Neural crest cell (in vitro differentiated cells): Measurements from ENCODE around the gene PTPRM. TPM values are rescaled to one million over a fixed set of nuclear protein-coding genes. Genes with fewer than 3 reads are reported as not detected.

Experiments used
- DNase-seq: peaks from one replicate; pipeline ENCODE4 v3.0.0; 2021; ENCODE audit warnings: low read depth, mixed read lengths, low spot score
- H3K27ac Mint-ChIP-seq: one replicate; pipeline ENCODE4 v1.8.0; 2021; ENCODE audit warnings: mild to moderate bottlenecking, mixed read lengths; ENCODE audit not compliant: unreplicated experiment
- H3K27me3 Mint-ChIP-seq: 2 replicates; pipeline ENCODE4 v1.8.0; 2021; ENCODE audit warnings: low read depth, mild to moderate bottlenecking, mixed read lengths
- H3K36me3 Mint-ChIP-seq: 2 replicates; pipeline ENCODE4 v1.8.0; 2021; ENCODE audit warnings: low read depth, mild to moderate bottlenecking, mixed read lengths
- H3K4me1 Mint-ChIP-seq: 2 replicates; pipeline ENCODE4 v1.8.0; 2021; ENCODE audit warnings: mixed read lengths
- H3K4me3 Mint-ChIP-seq: one replicate; pipeline ENCODE4 v1.8.0; 2021; ENCODE audit warnings: mild to moderate bottlenecking, mixed read lengths
- H3K9me3 Mint-ChIP-seq: 2 replicates; pipeline ENCODE4 v1.8.0; 2021; ENCODE audit warnings: mixed read lengths
- total RNA-seq: library from RNA; stranded (reverse); gene quantifications from 2 replicates; pipeline ENCODE4 v1.2.1, GENCODE V29; 2021
- TF ChIP-seq, protein P1 (sequence below): fragments of 200-600 bp; sonication (generic); conservative IDR thresholded peaks from 2 replicates; pipeline ENCODE4 v1.5.0; 2021; ENCODE audit warnings: antibody characterized with exemption, mild to moderate bottlenecking

Gene PTPRM
- total RNA-seq, 1 donor from 2014 or later: 7.7 TPM

DNA sequence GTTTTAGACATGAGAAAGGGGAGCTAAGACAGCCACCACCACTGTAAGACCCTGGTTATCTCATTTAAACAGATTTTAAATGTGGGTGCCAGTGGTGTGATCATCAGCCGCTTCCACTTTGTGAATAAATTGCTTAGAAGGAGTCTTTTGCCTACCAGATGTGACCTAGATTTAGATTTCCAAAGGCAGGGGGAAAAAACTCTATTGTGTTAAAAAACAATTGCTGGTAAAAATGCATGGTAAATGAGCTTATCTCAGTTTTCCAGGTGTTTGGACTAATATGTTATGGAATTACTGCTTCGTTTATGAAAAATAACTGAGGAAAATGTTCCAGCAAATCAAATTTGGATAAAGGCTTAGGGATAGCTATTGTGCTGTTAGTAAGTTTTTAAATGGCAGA is 575.8 kb downstream of the PTPRM start:
- Mint-ChIP-seq H3K4me3 (no peak overlapping the region), H3K27me3 (no peaks in the 10 kb centered on the region), H3K27ac (no peak overlapping the region), H3K36me3 (peaks cover 12% of the 10 kb centered on the region), H3K9me3 (peaks cover 12% of the 10 kb centered on the region), H3K4me1 (no peaks in the 10 kb centered on the region)
- DNase-seq: no peak
- TF ChIP-seq, protein P1, sequence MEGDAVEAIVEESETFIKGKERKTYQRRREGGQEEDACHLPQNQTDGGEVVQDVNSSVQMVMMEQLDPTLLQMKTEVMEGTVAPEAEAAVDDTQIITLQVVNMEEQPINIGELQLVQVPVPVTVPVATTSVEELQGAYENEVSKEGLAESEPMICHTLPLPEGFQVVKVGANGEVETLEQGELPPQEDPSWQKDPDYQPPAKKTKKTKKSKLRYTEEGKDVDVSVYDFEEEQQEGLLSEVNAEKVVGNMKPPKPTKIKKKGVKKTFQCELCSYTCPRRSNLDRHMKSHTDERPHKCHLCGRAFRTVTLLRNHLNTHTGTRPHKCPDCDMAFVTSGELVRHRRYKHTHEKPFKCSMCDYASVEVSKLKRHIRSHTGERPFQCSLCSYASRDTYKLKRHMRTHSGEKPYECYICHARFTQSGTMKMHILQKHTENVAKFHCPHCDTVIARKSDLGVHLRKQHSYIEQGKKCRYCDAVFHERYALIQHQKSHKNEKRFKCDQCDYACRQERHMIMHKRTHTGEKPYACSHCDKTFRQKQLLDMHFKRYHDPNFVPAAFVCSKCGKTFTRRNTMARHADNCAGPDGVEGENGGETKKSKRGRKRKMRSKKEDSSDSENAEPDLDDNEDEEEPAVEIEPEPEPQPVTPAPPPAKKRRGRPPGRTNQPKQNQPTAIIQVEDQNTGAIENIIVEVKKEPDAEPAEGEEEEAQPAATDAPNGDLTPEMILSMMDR: no peak

DNA sequence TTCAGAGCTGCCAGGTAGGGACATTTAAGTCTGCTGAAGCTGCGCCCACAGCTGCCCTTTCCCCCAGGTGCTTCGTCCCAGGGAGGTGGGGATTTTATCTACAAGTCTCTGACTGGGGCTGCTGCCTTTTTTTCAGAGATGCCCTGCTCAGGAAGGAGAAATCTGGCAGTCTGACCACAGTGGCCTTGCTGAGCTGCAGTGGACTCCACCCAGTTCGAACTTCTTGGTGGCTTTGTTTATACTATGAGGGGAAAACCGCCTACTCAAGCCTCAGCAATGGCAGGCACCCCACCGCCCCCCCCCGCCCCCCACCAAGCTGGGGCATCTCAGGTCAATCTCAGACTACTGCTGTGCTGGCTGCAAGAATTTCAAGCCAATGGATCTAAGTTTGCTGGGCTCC is 584.1 kb downstream of the PTPRM start:
- Mint-ChIP-seq H3K4me3 (no peak overlapping the region), H3K27me3 (no peaks in the 10 kb centered on the region), H3K9me3 (peaks cover 7% of the 10 kb centered on the region), H3K4me1 (no peaks in the 10 kb centered on the region), H3K27ac (no peak overlapping the region), H3K36me3 (peaks cover 15% of the 10 kb centered on the region)
- no peak for DNase-seq
- TF ChIP-seq, protein P1: no peak

DNA sequence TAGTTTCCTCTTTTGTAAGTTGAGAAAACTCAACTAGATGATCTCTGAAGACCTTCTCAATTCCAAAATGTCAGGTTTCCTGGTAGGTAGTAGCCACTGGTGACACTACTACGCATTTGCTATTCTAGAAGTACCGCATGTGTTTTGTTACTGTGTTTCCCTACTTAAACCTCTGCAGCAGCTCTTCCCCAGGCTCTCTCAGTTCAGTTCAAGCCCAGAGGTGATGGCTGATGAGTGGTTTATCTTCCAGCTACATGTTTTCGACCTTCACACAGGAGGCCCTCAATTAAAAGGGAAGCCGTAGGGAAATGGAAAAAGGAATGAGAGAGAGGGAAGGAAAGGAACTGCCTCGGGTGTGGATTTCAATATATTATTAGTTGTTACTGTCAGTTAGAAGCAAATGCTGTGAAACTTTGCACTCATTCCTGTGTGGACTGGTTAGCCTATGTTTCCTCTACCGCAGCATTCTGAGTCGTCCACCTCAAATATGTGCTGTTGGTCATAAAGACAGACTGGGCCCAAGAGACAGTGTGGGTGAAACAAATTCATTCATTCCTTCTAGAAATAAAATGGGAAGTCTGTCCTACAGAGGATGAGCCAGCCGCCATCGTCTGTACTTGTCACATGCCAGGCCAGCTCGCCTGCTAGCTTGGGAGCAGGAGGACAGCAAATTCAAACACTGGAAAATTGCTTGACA is 586.9 kb downstream of the PTPRM start:
- no peak overlapping the region for H3K4me3 Mint-ChIP-seq
- H3K27me3 Mint-ChIP-seq: no peaks in the 10 kb centered on the region
- H3K36me3 Mint-ChIP-seq: peaks cover 7% of the 10 kb centered on the region
- no peaks in the 10 kb centered on the region for H3K4me1 Mint-ChIP-seq
- no peak for DNase-seq
- H3K9me3 Mint-ChIP-seq: no peaks in the 10 kb centered on the region
- TF ChIP-seq, protein P1: no peak
- H3K27ac Mint-ChIP-seq: no peak overlapping the region

DNA sequence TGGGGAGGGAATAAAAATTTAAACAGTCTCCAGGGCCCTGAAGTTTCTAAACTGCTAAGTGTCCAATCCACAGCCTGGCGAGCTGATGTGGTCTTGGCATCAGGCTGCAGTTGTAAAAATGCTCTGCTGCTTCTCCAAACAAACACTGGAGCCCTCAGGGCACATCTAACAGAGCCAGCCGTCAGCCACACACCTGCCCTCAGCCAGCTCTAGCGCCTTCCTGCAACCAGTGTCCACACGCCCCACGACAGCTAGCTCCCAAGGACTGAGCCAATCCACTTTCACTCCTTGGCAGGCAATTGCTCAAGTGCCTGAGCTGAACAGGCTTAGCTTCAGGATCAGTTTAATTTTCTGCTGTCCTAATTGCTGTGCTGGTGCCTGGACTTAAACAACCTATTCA is 595.7 kb downstream of the PTPRM start:
- H3K27ac Mint-ChIP-seq: peak overlapping the region; percentile 62
- no peak overlapping the region for H3K4me3 Mint-ChIP-seq
- peaks cover 4% of the 10 kb centered on the region for H3K4me1 Mint-ChIP-seq
- no peaks in the 10 kb centered on the region for H3K36me3 Mint-ChIP-seq
- no peaks in the 10 kb centered on the region for H3K27me3 Mint-ChIP-seq
- DNase-seq: no peak
- no peaks in the 10 kb centered on the region for H3K9me3 Mint-ChIP-seq
- TF ChIP-seq, protein P1: no peak

DNA sequence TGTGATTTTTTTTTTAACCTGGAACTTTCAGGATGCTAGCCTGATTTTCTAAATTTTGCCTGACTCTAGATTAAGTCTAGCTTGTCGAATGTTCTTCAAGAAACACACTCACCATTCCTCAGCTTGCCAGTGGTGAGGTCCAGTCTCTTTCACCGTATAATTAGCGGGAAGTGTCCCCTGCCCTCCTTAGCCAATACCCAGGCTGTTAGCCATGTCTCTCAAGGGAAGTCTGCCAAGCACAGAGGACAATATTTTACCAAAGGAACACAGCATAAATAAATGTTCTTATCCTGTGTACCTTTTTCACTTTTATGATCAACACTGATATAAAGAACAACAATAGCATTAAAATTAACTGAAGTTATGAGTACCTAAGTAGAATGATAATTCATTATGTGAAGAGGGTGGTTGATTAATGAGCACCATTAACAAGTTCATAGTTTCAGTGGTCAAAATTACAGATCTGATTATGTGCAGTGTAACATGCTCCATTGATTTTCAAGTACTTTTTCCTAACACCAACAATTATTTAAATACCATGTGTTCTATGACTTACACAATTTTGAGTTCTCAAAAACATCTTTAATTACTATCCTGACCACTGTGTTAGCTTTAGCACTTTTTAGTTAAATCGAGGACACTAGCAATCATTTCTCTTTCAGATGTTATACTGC is 596.3 kb downstream of the PTPRM start:
- Mint-ChIP-seq H3K9me3 (no peaks in the 10 kb centered on the region), H3K27ac (no peak overlapping the region), H3K27me3 (no peaks in the 10 kb centered on the region), H3K4me3 (no peak overlapping the region), H3K36me3 (no peaks in the 10 kb centered on the region), H3K4me1 (peaks cover 4% of the 10 kb centered on the region)
- TF ChIP-seq, protein P1: no peak
- no peak for DNase-seq
